Activated naive CD4-positive, alpha-beta T cell treated with anti-CD3 and anti-CD28 coated beads for 36 hours (primary cell): ENCODE data around the gene PNLIPRP3. TPM values are rescaled to one million over a fixed set of nuclear protein-coding genes. Genes with fewer than 3 reads are reported as not detected.

Experiments used
- total RNA-seq, 2 experiments: library from RNA; stranded (reverse); gene quantifications; one replicate each; pipeline ENCODE4 v1.2.3, GENCODE V29; 2021

The PNLIPRP3 gene
- total RNA-seq, 2 experiments from 2014 or later: not detected

Other genes starting within 250 kb of the PNLIPRP3 start
- not detected for gene GFRA1, start 154.6 kb upstream of the PNLIPRP3 start, total RNA-seq
- gene CCDC172, start 103.4 kb upstream of the PNLIPRP3 start, total RNA-seq: not detected
- gene PNLIP, start 118.1 kb downstream of the PNLIPRP3 start, total RNA-seq: not detected
- gene PNLIPRP1, start 163.1 kb downstream of the PNLIPRP3 start, total RNA-seq: not detected
- gene PNLIPRP2, start 193.1 kb downstream of the PNLIPRP3 start, total RNA-seq: not detected